Measurements from ENCODE around the gene PCCA. TPM values are rescaled to one million over a fixed set of nuclear protein-coding genes. Genes with fewer than 3 reads are reported as not detected.

Gene PCCA
- total RNA-seq, 1 donor: 33.7 TPM

GRCh38 chr13:100197591-100198365, 108.9 kb downstream of the PCCA start:
- DNase-seq (ENCODE audit: low read depth): peak; percentile 19

DNA sequence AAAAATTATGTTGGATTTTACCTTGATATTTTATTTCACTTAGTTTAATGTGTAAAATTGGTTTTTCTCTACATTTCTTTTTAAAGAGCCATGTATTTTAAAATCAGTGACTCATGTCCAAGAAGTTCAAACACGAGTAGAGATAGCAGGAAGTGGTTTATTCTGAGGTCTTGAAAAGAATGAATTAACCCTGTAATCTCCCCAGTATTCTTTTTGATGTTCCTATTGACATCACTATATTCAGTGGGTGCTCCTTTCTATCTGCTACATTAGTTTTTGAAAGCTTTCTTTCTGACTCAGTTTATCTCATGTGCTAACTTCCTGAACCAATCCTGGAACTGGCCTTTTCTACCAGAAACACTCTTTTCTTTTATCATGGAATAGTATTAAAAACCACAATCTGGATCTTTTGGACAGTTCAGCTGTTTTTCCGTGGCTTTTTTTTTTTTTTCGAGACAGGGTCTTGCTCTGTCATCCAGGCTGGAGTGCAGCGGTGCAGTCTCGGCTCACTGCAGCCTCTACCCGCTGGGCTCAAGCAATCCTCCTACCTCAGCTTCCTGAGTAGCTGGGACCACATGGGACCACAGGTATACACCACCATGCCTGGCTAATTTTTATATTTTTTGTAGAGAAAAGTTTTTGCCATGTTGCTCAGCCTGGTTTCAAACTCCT, 114.9 kb downstream of the PCCA start:
- TF ChIP-seq, protein P1, sequence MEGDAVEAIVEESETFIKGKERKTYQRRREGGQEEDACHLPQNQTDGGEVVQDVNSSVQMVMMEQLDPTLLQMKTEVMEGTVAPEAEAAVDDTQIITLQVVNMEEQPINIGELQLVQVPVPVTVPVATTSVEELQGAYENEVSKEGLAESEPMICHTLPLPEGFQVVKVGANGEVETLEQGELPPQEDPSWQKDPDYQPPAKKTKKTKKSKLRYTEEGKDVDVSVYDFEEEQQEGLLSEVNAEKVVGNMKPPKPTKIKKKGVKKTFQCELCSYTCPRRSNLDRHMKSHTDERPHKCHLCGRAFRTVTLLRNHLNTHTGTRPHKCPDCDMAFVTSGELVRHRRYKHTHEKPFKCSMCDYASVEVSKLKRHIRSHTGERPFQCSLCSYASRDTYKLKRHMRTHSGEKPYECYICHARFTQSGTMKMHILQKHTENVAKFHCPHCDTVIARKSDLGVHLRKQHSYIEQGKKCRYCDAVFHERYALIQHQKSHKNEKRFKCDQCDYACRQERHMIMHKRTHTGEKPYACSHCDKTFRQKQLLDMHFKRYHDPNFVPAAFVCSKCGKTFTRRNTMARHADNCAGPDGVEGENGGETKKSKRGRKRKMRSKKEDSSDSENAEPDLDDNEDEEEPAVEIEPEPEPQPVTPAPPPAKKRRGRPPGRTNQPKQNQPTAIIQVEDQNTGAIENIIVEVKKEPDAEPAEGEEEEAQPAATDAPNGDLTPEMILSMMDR (IDR thresholded peaks at IDR 0.05; ENCODE audit: insufficient read depth, low read depth, low read length): no peak
- DNase-seq (ENCODE audit: low read depth): peak; percentile 46
- no peak overlapping the region for H3K4me3 ChIP-seq (ENCODE audit: low read depth, low read length)

More at GRCh38 chr13:100197591-100198365, 108.9 kb downstream of the PCCA start:
- no peak overlapping the region for H3K4me3 ChIP-seq (ENCODE audit: low read depth, low read length)
- TF ChIP-seq, protein P1 (IDR thresholded peaks at IDR 0.05; ENCODE audit: insufficient read depth, low read depth, low read length): no peak

DNA sequence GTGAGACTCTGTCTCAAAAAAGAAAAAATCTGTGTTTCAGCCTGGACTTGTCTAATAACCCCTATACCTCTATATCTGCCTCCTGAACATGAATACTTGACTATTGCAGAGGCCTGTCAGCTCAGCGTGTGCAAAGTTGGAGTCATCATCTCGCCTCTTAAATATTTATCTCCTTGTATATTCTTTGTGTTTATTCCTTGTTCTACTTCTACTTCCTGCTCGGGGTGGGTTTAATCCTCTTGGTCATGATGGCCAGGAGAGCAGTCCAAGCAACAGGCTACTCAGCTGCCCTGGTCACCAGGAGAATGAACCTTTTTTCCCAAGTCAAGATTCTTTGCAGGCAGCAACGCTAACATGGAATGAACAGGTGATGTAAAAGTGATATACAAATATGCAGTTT, 119.1 kb downstream of the PCCA start:
- TF ChIP-seq, protein P1 (IDR thresholded peaks at IDR 0.05; ENCODE audit: insufficient read depth, low read depth, low read length): no peak
- no peak for DNase-seq (ENCODE audit: low read depth)
- H3K4me3 ChIP-seq (ENCODE audit: low read depth, low read length): no peak overlapping the region

DNA sequence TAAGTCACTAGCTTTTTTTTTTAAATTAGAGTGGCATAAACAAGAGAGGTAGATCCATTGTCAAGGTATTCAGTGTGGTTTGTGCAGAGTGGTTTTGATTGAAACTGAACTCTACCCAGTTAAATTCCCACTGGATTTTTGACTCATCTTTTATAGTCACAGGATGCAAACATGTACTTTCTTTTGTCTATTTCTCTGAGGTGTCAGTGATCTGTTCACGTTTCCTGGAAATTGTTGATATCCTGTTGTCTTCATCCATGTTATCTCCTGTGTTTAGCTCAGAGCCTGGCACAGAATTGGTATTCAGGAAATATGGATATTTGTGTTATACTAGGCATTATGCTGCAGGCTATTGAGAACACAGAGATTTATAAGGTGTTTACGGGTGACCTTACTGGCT, 119.7 kb downstream of the PCCA start:
- TF ChIP-seq, protein P1 (IDR thresholded peaks at IDR 0.05; ENCODE audit: insufficient read depth, low read depth, low read length): no peak
- no peak overlapping the region for H3K4me3 ChIP-seq (ENCODE audit: low read depth, low read length)
- no peak for DNase-seq (ENCODE audit: low read depth)

- TF ChIP-seq, protein P1 (IDR thresholded peaks at IDR 0.05; ENCODE audit: insufficient read depth, low read depth, low read length): no peak
- peak; percentile 24 for DNase-seq (ENCODE audit: low read depth)
- H3K4me3 ChIP-seq (ENCODE audit: low read depth, low read length): no peak overlapping the region
These were observed 121.2 kb downstream of the PCCA start for GRCh38 chr13:100209857-100210825.

GRCh38 chr13:100211016-100211710, 122.3 kb downstream of the PCCA start:
- no peak overlapping the region for H3K4me3 ChIP-seq (ENCODE audit: low read depth, low read length)
- TF ChIP-seq, protein P1 (IDR thresholded peaks at IDR 0.05; ENCODE audit: insufficient read depth, low read depth, low read length): no peak
- no peak for DNase-seq (ENCODE audit: low read depth)

Measured in fibroblast of villous mesenchyme (primary cell).